GM19238 (cell line): ENCODE measurements around the gene LDHAL6B.

Source experiments
- DNase-seq: peaks from one replicate; pipeline ENCODE4 v3.0.0; 2011; ENCODE audit warnings: low spot score; ENCODE audit not compliant: insufficient read length

LDHAL6B gene

DNA sequence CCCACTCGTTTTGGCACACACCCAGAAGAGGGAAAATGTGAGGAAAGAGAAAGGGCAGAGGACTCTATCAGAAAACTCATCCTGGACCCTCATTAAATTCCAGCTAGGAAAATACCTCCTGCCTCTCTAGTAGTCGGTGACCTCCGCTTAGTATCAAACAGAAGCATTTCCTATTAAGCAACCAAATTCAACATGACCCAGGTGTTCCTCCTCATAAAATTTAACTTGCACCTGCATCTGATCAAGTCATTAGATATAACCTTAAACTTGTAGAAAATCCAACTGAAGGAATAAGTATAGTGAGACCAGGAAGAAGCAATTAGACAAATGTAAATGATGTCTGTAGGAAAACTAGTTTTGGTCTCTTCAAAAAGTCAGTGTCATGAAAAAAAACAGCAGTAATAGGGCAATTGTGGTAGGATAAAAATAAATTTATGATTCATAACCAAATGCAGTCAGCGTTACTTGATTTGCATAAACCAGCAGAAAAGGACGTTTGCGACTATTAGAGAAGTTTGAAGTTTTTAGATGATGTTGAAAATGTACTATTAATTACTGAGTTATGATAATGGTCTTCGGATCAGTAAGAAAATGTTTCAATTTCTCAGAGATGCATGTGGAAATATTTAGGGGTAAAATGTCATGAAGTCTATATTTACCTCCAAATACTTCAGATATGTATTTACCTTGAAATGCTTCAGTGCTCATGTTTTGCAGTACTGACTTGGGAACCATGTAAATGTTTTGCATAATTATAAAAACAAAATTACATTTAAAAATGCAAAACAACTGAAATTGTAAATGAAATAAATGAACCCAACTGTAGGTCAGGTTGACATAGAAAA, 44.6 kb downstream of the LDHAL6B start:
- no peak for DNase-seq

GRCh38 chr15:59252137-59252536, 45.5 kb downstream of the LDHAL6B start:
- no peak for DNase-seq

DNA sequence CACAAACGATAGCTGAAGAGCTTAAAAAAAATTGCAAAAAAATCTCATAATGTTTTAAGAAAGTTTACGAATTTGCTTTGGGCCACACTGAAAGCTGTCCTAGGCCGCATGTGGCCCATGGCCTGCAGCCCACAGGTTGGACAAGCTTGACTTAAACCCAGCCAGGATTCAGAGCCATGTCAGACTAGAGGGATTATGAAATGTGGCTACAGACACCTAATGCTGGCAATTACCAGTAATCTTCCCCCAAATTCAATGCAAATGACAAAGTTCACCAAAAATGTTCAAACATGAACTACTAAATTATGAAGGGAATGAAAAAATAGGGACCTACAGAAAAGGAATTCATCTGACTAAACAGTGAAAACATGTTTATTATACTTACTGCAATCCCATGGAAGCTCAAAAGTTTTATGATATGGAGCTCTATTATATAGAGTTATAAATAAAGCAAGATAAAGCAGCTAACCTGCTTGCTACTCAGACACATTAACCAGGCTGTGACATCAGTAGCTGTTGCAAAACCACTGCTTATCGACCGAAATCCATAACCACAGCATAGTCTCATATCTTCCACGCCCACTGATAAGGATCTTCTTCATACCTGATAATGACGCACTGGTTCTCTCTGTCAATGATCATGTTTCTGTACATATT, 49.2 kb downstream of the LDHAL6B start:
- DNase-seq: no peak

- no peak for DNase-seq
These were observed 49.8 kb downstream of the LDHAL6B start for GRCh38 chr15:59256482-59256881.

GRCh38 chr15:59257140-59257539, 50.5 kb downstream of the LDHAL6B start:
- DNase-seq: no peak
